HPDE6-E6E7 (cell line): ENCODE data around the gene PRR19.

Experiments
- DNase-seq: peaks from one replicate; pipeline ENCODE4 v3.0.0; 2011; ENCODE audit warnings: missing footprints; ENCODE audit errors: extremely low spot score

PRR19 gene

GRCh38 chr19:42295342-42295741 is 6.6 kb upstream of the PRR19 start:
- no peak for DNase-seq

- peak; percentile 67 for DNase-seq
Measured at GRCh38 chr19:42295831-42296525, 6.0 kb upstream of the PRR19 start.

GRCh38 chr19:42297039-42297438 is 4.9 kb upstream of the PRR19 start:
- DNase-seq, result no peak

GRCh38 chr19:42303101-42303464 is 1.2 kb downstream of the PRR19 start:
- no peak for DNase-seq

- DNase-seq, result no peak
Measured at GRCh38 chr19:42303876-42304275, 1.9 kb downstream of the PRR19 start.

GRCh38 chr19:42306646-42307045 is 4.7 kb downstream of the PRR19 start:
- no peak for DNase-seq

- no peak for DNase-seq
Measured at GRCh38 chr19:42309686-42310085, 7.8 kb downstream of the PRR19 start.

GRCh38 chr19:42311657-42312056 is 9.7 kb downstream of the PRR19 start:
- no peak for DNase-seq

GRCh38 chr19:42312370-42312769 is 10.4 kb downstream of the PRR19 start:
- DNase-seq, result no peak

GRCh38 chr19:42313096-42313839 is 11.3 kb downstream of the PRR19 start, which contains the start of gene TMEM145:
TSS of gene TMEM145 (plus strand) at chr19:42313309. CDS start at chr19:42313377, 68 bp downstream.
- peak; percentile 56 for DNase-seq

- DNase-seq, result no peak
Measured at GRCh38 chr19:42313840-42314755, 12.2 kb downstream of the PRR19 start.

GRCh38 chr19:42315024-42315423 is 13.1 kb downstream of the PRR19 start:
- DNase-seq, result no peak

GRCh38 chr19:42316223-42317211 is 14.6 kb downstream of the PRR19 start:
- DNase-seq, result no peak

GRCh38 chr19:42317535-42317934 is 15.6 kb downstream of the PRR19 start:
- no peak for DNase-seq

- no peak for DNase-seq
Measured at GRCh38 chr19:42322305-42322704, 20.4 kb downstream of the PRR19 start.

- DNase-seq, result no peak
Measured at GRCh38 chr19:42323473-42323851, 21.5 kb downstream of the PRR19 start.

GRCh38 chr19:42323852-42324654 is 22.1 kb downstream of the PRR19 start:
- no peak for DNase-seq

GRCh38 chr19:42324655-42325307 is 22.8 kb downstream of the PRR19 start:
- DNase-seq, result no peak

GRCh38 chr19:42325308-42325895 is 23.5 kb downstream of the PRR19 start, which contains the start of gene MEGF8:
TSS of gene MEGF8 (plus strand) at chr19:42325635. CDS start at chr19:42326244, 609 bp downstream.
- peak; percentile 98 for DNase-seq
